ENCODE data around the gene UNCX. TPM values are rescaled to one million over a fixed set of nuclear protein-coding genes. Genes with fewer than 3 reads are reported as not detected.

Gene UNCX
- polyA plus RNA-seq, 1 donor (not counting 4 experiments of a cell fraction or from before 2014, with no cell fraction given): not detected

GRCh38 chr7:1196950-1197349 lies 35.7 kb upstream of the UNCX start:
- H3K79me2 ChIP-seq (ENCODE audit: control insufficient read depth, insufficient read depth, low read length): no peaks in the 10 kb centered on the region
- no peak overlapping the region for H3K9ac ChIP-seq (ENCODE audit: control insufficient read depth, extremely low read depth, insufficient read depth, low read length)
- no peaks in the 10 kb centered on the region for H3K9me1 ChIP-seq (ENCODE audit: control insufficient read depth, extremely low read depth, insufficient read depth, low read length)
- FAIRE-seq: no peak
- no peak overlapping the region for H3K4me2 ChIP-seq (ENCODE audit: control insufficient read depth, extremely low read depth, insufficient read depth, low read depth, low read length)
- no peak overlapping the region for H3K27ac ChIP-seq (ENCODE audit: control insufficient read depth, insufficient read depth, low read length)
- DNase-seq (ENCODE audit: low read depth, low spot score): no peak
- no peaks in the 10 kb centered on the region for H3K36me3 ChIP-seq (ENCODE audit: control insufficient read depth in 2 of 2, extremely low read depth in 1 of 2, insufficient read depth in 2 of 2, low read length in 2 of 2)
- no peaks in the 10 kb centered on the region for H3K9me3 ChIP-seq (ENCODE audit: control insufficient read depth, low read depth, low read length)
- no peaks in the 10 kb centered on the region for H4K20me1 ChIP-seq (ENCODE audit: control insufficient read depth, extremely low read depth, insufficient read depth, low read length)
- H2AFZ ChIP-seq (ENCODE audit: control insufficient read depth, low read length): no peak overlapping the region
- no peak for TF ChIP-seq EZH2 (IDR thresholded peaks at IDR 0.05; ENCODE audit: low read length)
- no peak for TF ChIP-seq CTCF (optimal IDR thresholded peaks at IDR 0.05 in 1 of 3, IDR thresholded peaks at IDR 0.05 in 1 of 3, conservative IDR thresholded peaks at IDR 0.05 in 1 of 3; ENCODE audit: extremely low read depth in 1 of 3, insufficient read depth in 2 of 3, low read length in 3 of 3)
- peaks cover 3% of the 10 kb centered on the region for H3K4me1 ChIP-seq (ENCODE audit: control insufficient read depth, extremely low read depth, insufficient read depth, low read length)
- no peak overlapping the region for H3K4me3 ChIP-seq (ENCODE audit: control insufficient read depth in 2 of 3, extremely low read depth in 1 of 3, insufficient read depth in 2 of 3, low read depth in 1 of 3, low read length in 3 of 3)
- dilution Hi-C loops (cut with MboI; ENCODE audit: extremely low pct_ligation_motif_present, low sequenced_read_pairs): no loop called here
- peaks cover 36% of the 10 kb centered on the region for H3K27me3 ChIP-seq (ENCODE audit: control insufficient read depth, extremely low read depth, insufficient read depth, low read length)

- TF ChIP-seq EZH2 (IDR thresholded peaks at IDR 0.05; ENCODE audit: low read length): no peak
- TF ChIP-seq CTCF (optimal IDR thresholded peaks at IDR 0.05 in 1 of 3, IDR thresholded peaks at IDR 0.05 in 1 of 3, conservative IDR thresholded peaks at IDR 0.05 in 1 of 3; ENCODE audit: extremely low read depth in 1 of 3, insufficient read depth in 2 of 3, low read length in 3 of 3): no peak
- dilution Hi-C loops (cut with MboI; ENCODE audit: extremely low pct_ligation_motif_present, low sequenced_read_pairs): no loop called here
- Histone ChIP-seq H3K4me3 (ENCODE audit: control insufficient read depth in 2 of 3, extremely low read depth in 1 of 3, insufficient read depth in 2 of 3, low read depth in 1 of 3, low read length in 3 of 3) (no peak overlapping the region), H2AFZ (ENCODE audit: control insufficient read depth, low read length) (no peak overlapping the region), H3K9me1 (ENCODE audit: control insufficient read depth, extremely low read depth, insufficient read depth, low read length) (no peaks in the 10 kb centered on the region), H3K27ac (ENCODE audit: control insufficient read depth, insufficient read depth, low read length) (no peak overlapping the region), H3K79me2 (ENCODE audit: control insufficient read depth, insufficient read depth, low read length) (no peaks in the 10 kb centered on the region), H4K20me1 (ENCODE audit: control insufficient read depth, extremely low read depth, insufficient read depth, low read length) (no peaks in the 10 kb centered on the region), H3K27me3 (ENCODE audit: control insufficient read depth, extremely low read depth, insufficient read depth, low read length) (peaks cover 36% of the 10 kb centered on the region), H3K4me1 (ENCODE audit: control insufficient read depth, extremely low read depth, insufficient read depth, low read length) (peaks cover 3% of the 10 kb centered on the region), H3K9me3 (ENCODE audit: control insufficient read depth, low read depth, low read length) (no peaks in the 10 kb centered on the region), H3K4me2 (ENCODE audit: control insufficient read depth, extremely low read depth, insufficient read depth, low read depth, low read length) (no peak overlapping the region), H3K36me3 (ENCODE audit: control insufficient read depth in 2 of 2, extremely low read depth in 1 of 2, insufficient read depth in 2 of 2, low read length in 2 of 2) (no peaks in the 10 kb centered on the region), H3K9ac (ENCODE audit: control insufficient read depth, extremely low read depth, insufficient read depth, low read length) (no peak overlapping the region)
- FAIRE-seq (no peak), DNase-seq (ENCODE audit: low read depth, low spot score) (no peak)
Observed at GRCh38 chr7:1197997-1198625, 34.6 kb upstream of the UNCX start.

Measured in keratinocyte (primary cell).